Stimulated activated naive CD8-positive, alpha-beta T cell treated with anti-CD3 and anti-CD28 coated beads, Interleukin-15, Interleukin-2, amounts not matched to agents 100 ng/mL and 50 ng/mL, for 24 hours (primary cell): ENCODE data around the gene GRID1.

ENCODE experiments used
- H3K27ac Mint-ChIP-seq: one replicate; pipeline ENCODE4 v1.8.0; 2021; ENCODE audit warnings: mild to moderate bottlenecking, mixed read lengths
- H3K27me3 Mint-ChIP-seq: one replicate; pipeline ENCODE4 v1.8.0; 2021; ENCODE audit warnings: mixed read lengths
- H3K36me3 Mint-ChIP-seq: one replicate; pipeline ENCODE4 v1.8.0; 2021; ENCODE audit warnings: low read depth, mixed read lengths
- H3K4me1 Mint-ChIP-seq: one replicate; pipeline ENCODE4 v1.8.0; 2021; ENCODE audit warnings: low read depth, mixed read lengths
- H3K4me3 Mint-ChIP-seq: one replicate; pipeline ENCODE4 v1.8.0; 2021; ENCODE audit warnings: mild to moderate bottlenecking, mixed read lengths
- H3K9me3 Mint-ChIP-seq: one replicate; pipeline ENCODE4 v1.8.0; 2021; ENCODE audit warnings: mixed read lengths

GRID1 gene

GRCh38 chr10:85674851-85675250 is 691.7 kb downstream of the GRID1 start:
- peaks cover 8% of the 10 kb centered on the region for H3K9me3 Mint-ChIP-seq
- H3K4me1 Mint-ChIP-seq, result no peaks in the 10 kb centered on the region
- no peak overlapping the region for H3K27ac Mint-ChIP-seq
- no peaks in the 10 kb centered on the region for H3K27me3 Mint-ChIP-seq
- H3K36me3 Mint-ChIP-seq, result no peaks in the 10 kb centered on the region
- no peak overlapping the region for H3K4me3 Mint-ChIP-seq

GRCh38 chr10:85673270-85673669 is 693.3 kb downstream of the GRID1 start:
- Mint-ChIP-seq H3K4me1 (no peaks in the 10 kb centered on the region), H3K27me3 (no peaks in the 10 kb centered on the region), H3K36me3 (no peaks in the 10 kb centered on the region), H3K27ac (no peak overlapping the region), H3K4me3 (no peak overlapping the region), H3K9me3 (peaks cover 8% of the 10 kb centered on the region)

- H3K9me3 Mint-ChIP-seq, result peaks cover 8% of the 10 kb centered on the region
- no peaks in the 10 kb centered on the region for H3K36me3 Mint-ChIP-seq
- no peaks in the 10 kb centered on the region for H3K27me3 Mint-ChIP-seq
- no peaks in the 10 kb centered on the region for H3K4me1 Mint-ChIP-seq
- no peak overlapping the region for H3K27ac Mint-ChIP-seq
- no peak overlapping the region for H3K4me3 Mint-ChIP-seq
Measured at GRCh38 chr10:85671530-85671929, 695.1 kb downstream of the GRID1 start.

GRCh38 chr10:85668522-85668921 is 698.1 kb downstream of the GRID1 start:
- Mint-ChIP-seq H3K36me3 (no peaks in the 10 kb centered on the region), H3K9me3 (peaks cover 8% of the 10 kb centered on the region), H3K27me3 (no peaks in the 10 kb centered on the region), H3K27ac (no peak overlapping the region), H3K4me3 (no peak overlapping the region), H3K4me1 (no peaks in the 10 kb centered on the region)

GRCh38 chr10:85667638-85668233 is 698.9 kb downstream of the GRID1 start:
- Mint-ChIP-seq H3K27me3 (no peaks in the 10 kb centered on the region), H3K36me3 (no peaks in the 10 kb centered on the region), H3K9me3 (peaks cover 2% of the 10 kb centered on the region), H3K4me1 (no peaks in the 10 kb centered on the region), H3K4me3 (no peak overlapping the region), H3K27ac (no peak overlapping the region)

GRCh38 chr10:85666987-85667386 is 699.6 kb downstream of the GRID1 start:
- Mint-ChIP-seq H3K27me3 (no peaks in the 10 kb centered on the region), H3K4me1 (no peaks in the 10 kb centered on the region), H3K9me3 (no peaks in the 10 kb centered on the region), H3K36me3 (no peaks in the 10 kb centered on the region), H3K27ac (no peak overlapping the region), H3K4me3 (no peak overlapping the region)

GRCh38 chr10:85666102-85666501 is 700.5 kb downstream of the GRID1 start:
- Mint-ChIP-seq H3K27ac (no peak overlapping the region), H3K27me3 (no peaks in the 10 kb centered on the region), H3K36me3 (no peaks in the 10 kb centered on the region), H3K4me1 (no peaks in the 10 kb centered on the region), H3K9me3 (no peaks in the 10 kb centered on the region), H3K4me3 (no peak overlapping the region)

- Mint-ChIP-seq H3K4me1 (no peaks in the 10 kb centered on the region), H3K4me3 (no peak overlapping the region), H3K27ac (no peak overlapping the region), H3K9me3 (no peaks in the 10 kb centered on the region), H3K27me3 (no peaks in the 10 kb centered on the region), H3K36me3 (no peaks in the 10 kb centered on the region)
Measured at GRCh38 chr10:85665681-85666080, 700.9 kb downstream of the GRID1 start.

GRCh38 chr10:85665078-85665477 is 701.5 kb downstream of the GRID1 start:
- H3K27ac Mint-ChIP-seq, result no peak overlapping the region
- no peaks in the 10 kb centered on the region for H3K9me3 Mint-ChIP-seq
- H3K4me3 Mint-ChIP-seq, result no peak overlapping the region
- H3K27me3 Mint-ChIP-seq, result no peaks in the 10 kb centered on the region
- H3K4me1 Mint-ChIP-seq, result no peaks in the 10 kb centered on the region
- no peaks in the 10 kb centered on the region for H3K36me3 Mint-ChIP-seq

- H3K4me3 Mint-ChIP-seq, result no peak overlapping the region
- H3K9me3 Mint-ChIP-seq, result no peaks in the 10 kb centered on the region
- no peaks in the 10 kb centered on the region for H3K36me3 Mint-ChIP-seq
- no peak overlapping the region for H3K27ac Mint-ChIP-seq
- H3K4me1 Mint-ChIP-seq, result no peaks in the 10 kb centered on the region
- no peaks in the 10 kb centered on the region for H3K27me3 Mint-ChIP-seq
Measured at GRCh38 chr10:85661123-85661522, 705.5 kb downstream of the GRID1 start.

- Mint-ChIP-seq H3K9me3 (no peaks in the 10 kb centered on the region), H3K27ac (no peak overlapping the region), H3K4me3 (no peak overlapping the region), H3K36me3 (no peaks in the 10 kb centered on the region), H3K27me3 (no peaks in the 10 kb centered on the region), H3K4me1 (no peaks in the 10 kb centered on the region)
Measured at GRCh38 chr10:85659331-85659730, 707.3 kb downstream of the GRID1 start.

- no peaks in the 10 kb centered on the region for H3K9me3 Mint-ChIP-seq
- no peak overlapping the region for H3K27ac Mint-ChIP-seq
- no peaks in the 10 kb centered on the region for H3K27me3 Mint-ChIP-seq
- H3K4me3 Mint-ChIP-seq, result no peak overlapping the region
- no peaks in the 10 kb centered on the region for H3K36me3 Mint-ChIP-seq
- no peaks in the 10 kb centered on the region for H3K4me1 Mint-ChIP-seq
Measured at GRCh38 chr10:85658518-85658917, 708.1 kb downstream of the GRID1 start.

- Mint-ChIP-seq H3K9me3 (no peaks in the 10 kb centered on the region), H3K27ac (no peak overlapping the region), H3K4me3 (no peak overlapping the region), H3K27me3 (no peaks in the 10 kb centered on the region), H3K36me3 (no peaks in the 10 kb centered on the region), H3K4me1 (no peaks in the 10 kb centered on the region)
Measured at GRCh38 chr10:85657476-85658113, 709.0 kb downstream of the GRID1 start.

GRCh38 chr10:85655411-85655810 is 711.2 kb downstream of the GRID1 start:
- Mint-ChIP-seq H3K9me3 (no peaks in the 10 kb centered on the region), H3K36me3 (no peaks in the 10 kb centered on the region), H3K4me1 (no peaks in the 10 kb centered on the region), H3K27me3 (no peaks in the 10 kb centered on the region), H3K4me3 (no peak overlapping the region), H3K27ac (no peak overlapping the region)

- H3K4me3 Mint-ChIP-seq, result no peak overlapping the region
- H3K9me3 Mint-ChIP-seq, result no peaks in the 10 kb centered on the region
- H3K27ac Mint-ChIP-seq, result no peak overlapping the region
- no peaks in the 10 kb centered on the region for H3K27me3 Mint-ChIP-seq
- H3K36me3 Mint-ChIP-seq, result no peaks in the 10 kb centered on the region
- H3K4me1 Mint-ChIP-seq, result no peaks in the 10 kb centered on the region
Measured at GRCh38 chr10:85651497-85651882, 715.1 kb downstream of the GRID1 start.
